Suprapubic skin (tissue), 4 donors: ENCODE data around the gene CX3CR1.

Experiments used
- POLR2A ChIP-seq, 2 donors: fragments of 450-650 bp; IDR thresholded peaks; one replicate each; pipeline ENCODE4 v1.6.1; 2017; ENCODE audit warnings: antibody characterized with exemption in 2 of 2, mild to moderate bottlenecking in 2 of 2, moderate library complexity in 2 of 2
- POLR2AphosphoS5 ChIP-seq, 3 donors: sonication (generic); formaldehyde crosslinking; IDR thresholded peaks; one replicate each; pipeline ENCODE4 v1.6.1; 2017; ENCODE audit warnings: antibody characterized with exemption in 3 of 3
- TF ChIP-seq, protein P1 (sequence below), 2 donors: fragments of 200-600 bp in 1 of 2; fragments of 450-650 bp in 1 of 2; sonication (generic) in 1 of 2; IDR thresholded peaks; one replicate each; pipeline ENCODE4 v1.5.1; 2016 to 2019; ENCODE audit warnings: antibody characterized with exemption in 2 of 2, mild to moderate bottlenecking in 1 of 2, moderate library complexity in 1 of 2

DNA sequence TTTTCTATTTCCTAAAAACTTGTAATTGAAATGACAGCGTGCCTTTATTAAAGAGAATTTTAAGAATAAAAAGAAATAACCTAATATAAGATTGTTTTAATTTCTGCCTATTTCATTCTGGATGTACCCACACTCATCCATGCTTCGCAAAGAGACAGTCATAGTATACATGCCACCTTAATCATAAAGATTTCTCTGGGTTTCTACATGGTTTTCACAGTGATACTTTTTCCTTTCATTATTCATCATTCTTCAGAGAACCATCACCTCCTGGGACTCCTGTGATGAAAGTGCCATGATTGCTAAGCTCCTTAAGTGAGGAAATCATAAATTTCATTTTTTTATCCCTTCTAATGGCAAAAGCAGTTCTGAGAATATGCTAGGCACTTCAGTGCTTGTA lies 45.4 kb upstream of the CX3CR1 start:
- TF ChIP-seq, protein P1, sequence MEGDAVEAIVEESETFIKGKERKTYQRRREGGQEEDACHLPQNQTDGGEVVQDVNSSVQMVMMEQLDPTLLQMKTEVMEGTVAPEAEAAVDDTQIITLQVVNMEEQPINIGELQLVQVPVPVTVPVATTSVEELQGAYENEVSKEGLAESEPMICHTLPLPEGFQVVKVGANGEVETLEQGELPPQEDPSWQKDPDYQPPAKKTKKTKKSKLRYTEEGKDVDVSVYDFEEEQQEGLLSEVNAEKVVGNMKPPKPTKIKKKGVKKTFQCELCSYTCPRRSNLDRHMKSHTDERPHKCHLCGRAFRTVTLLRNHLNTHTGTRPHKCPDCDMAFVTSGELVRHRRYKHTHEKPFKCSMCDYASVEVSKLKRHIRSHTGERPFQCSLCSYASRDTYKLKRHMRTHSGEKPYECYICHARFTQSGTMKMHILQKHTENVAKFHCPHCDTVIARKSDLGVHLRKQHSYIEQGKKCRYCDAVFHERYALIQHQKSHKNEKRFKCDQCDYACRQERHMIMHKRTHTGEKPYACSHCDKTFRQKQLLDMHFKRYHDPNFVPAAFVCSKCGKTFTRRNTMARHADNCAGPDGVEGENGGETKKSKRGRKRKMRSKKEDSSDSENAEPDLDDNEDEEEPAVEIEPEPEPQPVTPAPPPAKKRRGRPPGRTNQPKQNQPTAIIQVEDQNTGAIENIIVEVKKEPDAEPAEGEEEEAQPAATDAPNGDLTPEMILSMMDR (IDR thresholded peaks at IDR 0.05) = no peak
- TF ChIP-seq POLR2AphosphoS5 (IDR thresholded peaks at IDR 0.05) (no peak), POLR2A (IDR thresholded peaks at IDR 0.05) (no peak)
